NCI-H510A treated with DMSO at 0.1 percent for 48 hours (cell line): ENCODE data around the gene HTR3B.
"Not testable (repeated sequence)": the region's sequence is repeated elsewhere in the genome, so short reads cannot be mapped to it uniquely, and the experiment has no call there.

Experiments used
- DNase-seq: peaks from one replicate; lab custom pipeline; 2025; lab: John Stamatoyannopoulos, UW

HTR3B gene

DNA sequence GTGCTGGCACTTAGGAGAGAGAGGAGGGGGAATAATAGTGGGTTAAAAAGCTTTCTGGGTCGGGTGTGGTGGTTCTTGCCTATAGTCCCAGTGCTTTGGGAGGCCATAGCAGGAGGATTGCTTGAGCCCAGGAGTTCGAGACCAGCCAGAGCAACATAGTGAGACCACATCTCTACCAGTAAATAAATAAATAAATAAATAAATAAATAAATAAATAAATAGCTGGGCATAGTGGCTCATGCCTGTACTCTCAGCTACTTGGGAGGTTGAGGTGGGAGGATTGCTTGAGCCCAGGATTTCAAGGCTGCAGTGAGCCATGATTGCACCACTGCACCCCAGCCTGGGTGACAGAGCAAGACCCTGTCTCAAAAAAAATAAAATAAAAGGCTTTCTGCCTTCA is 41.6 kb downstream of the HTR3B start:
- not testable (repeated sequence) for DNase-seq

DNA sequence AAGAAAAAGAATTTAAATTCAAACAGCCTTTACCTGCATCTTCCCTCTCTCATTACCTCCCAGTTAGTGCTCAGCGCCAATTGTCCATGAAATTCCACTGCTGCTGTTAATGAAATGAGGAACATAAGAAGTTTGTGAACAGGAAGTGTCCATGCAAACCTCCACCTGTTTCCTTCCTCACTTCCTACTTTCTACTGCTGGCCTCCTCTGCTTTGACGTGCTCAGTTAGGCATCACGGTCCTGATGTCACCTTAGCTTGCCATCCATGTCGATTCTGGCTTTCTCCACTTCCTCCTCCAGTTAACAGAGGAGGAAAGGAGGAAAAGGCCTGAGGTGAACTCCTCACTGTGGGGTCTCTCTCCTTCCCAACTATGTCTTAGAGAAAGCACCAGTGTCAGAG is 43.4 kb downstream of the HTR3B start:
- no peak for DNase-seq

GRCh38 chr11:113949891-113950290 is 45.3 kb downstream of the HTR3B start:
- DNase-seq, result no peak

DNA sequence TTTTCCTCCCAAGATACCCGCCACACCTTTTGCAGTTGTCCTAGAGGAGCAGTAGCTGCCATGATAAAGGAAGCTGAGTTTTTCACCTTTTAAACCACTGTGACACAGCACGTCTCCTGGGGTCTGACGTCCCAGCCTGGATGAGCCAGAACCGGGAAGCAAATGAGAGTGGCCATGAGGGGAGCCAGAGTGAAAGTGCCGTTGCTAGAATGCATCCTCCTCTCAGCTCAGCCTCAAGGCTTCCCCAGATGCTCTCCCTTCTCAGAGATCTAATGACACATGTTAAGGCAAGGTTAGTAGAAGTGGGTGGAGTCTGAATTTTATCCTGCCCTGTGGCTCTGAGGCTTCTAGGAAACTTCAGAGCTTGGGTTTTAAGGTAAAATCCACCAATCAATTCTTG is 46.9 kb downstream of the HTR3B start:
- DNase-seq, result no peak

DNA sequence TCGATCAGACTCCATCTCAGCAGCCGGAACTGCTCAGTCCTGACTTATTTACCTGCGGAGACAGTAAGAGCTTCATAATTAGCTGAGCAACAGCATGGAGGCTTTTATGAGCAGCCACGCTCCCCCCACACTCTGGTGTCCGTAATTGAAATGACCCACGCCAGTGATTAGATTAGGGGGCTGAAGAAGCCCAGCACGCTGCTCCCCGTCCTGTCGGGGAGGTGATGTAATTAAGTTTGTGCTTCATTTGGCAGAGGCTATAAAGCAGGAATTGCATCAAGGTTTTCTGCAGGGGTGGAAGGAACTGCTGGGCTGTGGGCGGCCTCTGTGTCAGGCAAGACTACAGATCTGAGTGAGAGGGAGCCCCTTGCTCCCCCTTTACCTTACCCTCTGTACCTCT is 47.5 kb downstream of the HTR3B start:
- no peak for DNase-seq

DNA sequence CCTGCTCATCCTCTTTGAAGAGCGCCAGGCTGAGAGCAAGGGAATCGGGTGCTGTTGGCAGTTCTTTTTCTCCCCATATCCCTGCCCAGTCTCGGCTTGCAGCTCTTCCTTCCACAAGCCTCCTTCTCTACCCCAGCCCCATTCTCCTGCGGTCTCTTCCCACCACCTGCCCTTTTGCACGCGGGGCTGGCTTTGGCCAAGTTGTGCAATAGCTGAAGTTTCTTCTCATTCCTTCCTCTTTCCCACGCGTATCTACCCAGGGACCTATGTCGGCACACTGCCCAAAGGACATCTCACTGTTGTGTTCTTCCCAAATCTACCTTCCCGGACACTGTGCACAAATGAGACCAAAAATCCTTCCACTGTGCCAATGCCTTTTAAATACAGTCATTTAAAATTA is 48.0 kb downstream of the HTR3B start:
- DNase-seq, result no peak

GRCh38 chr11:113954235-113954634 is 49.6 kb downstream of the HTR3B start:
- DNase-seq, result no peak

DNA sequence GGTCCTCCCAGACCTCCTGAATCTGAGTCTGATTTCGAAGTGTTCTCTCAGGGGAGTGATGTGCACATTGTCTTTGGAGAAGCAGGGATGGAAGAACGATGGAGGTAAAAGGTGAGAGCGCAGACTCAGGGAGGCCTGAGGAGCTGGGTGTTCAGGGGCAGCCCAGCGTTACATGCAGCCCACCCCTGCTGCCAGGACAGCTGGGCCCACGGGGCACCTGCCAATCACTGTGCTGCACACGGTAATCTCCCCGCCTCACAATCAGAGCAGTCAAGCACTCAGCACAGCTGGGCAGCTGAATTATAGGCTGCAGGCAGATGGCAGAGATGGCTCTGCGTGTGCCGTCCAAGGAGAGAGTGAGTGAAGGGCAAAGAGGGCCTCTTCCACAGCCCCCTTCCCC is 52.4 kb downstream of the HTR3B start:
- DNase-seq, result no peak

DNA sequence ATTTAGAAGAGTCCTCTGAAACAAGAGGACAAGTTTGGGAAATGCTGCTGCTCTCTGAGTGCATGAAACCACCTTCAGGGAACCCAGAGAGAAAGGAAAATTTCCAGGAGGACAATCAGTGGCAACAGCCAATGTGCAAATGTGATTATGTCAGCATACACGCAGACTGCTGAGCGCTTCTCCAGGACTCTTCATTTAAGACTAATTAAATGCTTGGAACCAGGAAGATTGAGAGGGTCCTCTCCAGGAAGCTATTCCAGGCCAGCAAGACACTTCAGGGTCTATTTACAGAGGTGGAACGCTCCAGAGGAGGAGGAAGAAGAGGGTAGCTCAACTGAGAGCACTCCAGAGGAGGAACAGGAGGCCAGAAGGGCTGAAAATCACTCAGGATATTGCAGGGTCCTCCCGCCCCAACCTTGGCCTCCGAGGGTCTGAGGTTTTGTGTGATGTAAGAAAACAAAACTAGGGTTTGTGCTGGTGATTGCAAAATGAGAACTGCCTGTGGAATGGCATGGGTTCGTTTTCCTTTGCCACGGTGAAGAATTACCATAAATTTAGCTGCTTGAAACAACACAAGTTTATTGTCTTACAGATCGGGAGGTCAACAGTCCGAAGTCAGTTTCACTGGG is 56.2 kb downstream of the HTR3B start:
- no peak for DNase-seq

DNA sequence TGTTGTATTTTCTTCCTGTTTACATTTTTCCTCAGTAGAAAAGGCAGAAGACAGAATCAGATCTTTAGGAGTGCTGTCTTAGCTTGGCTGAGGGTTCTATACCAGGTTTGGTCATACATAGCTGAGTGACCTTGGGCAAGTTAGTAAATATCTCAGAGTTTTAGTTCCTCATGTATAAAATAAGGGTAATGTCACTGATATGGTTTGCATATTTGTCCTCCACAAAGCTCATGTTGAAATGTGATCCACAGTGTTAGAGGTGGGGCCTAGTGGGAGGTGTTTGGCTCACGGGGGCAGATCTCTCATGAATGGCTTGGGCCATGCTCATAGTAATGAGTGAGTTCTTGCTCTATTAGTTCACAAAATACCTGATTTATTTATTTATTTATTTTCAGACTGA is 62.8 kb downstream of the HTR3B start:
- DNase-seq, result no peak

DNA sequence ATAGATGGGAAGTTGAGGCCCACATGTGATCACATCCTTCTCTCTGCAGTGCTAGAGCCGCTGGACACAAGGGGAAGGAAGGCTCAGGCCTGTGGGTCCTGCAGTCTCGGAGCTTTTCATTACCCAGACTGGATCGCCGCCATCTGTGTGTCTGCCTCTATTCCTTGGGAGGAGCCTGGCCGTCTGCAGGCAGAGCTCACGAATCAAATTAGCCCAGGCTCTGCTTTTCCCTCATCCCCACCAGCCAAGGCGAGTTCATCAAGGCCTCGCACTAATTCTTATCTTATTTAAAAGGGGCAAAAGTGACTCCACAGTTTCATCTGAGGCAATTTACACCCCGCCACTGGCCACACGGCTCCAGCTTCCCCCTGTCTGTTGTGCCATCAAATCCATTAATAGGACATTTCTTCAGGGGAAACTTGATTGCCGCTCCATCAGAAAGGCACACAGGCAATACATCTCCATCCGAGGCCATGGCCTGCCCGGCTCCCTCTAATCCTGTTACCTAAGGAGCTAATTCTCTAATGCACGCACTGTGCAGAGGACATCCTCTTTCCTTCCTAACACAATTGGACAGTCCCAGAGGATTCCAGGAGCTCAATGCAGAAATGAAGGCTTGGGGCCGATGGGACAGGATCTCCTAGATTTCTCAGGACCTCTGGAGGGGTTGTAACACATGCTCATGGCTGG is 67.1 kb downstream of the HTR3B start:
- DNase-seq, result no peak

DNA sequence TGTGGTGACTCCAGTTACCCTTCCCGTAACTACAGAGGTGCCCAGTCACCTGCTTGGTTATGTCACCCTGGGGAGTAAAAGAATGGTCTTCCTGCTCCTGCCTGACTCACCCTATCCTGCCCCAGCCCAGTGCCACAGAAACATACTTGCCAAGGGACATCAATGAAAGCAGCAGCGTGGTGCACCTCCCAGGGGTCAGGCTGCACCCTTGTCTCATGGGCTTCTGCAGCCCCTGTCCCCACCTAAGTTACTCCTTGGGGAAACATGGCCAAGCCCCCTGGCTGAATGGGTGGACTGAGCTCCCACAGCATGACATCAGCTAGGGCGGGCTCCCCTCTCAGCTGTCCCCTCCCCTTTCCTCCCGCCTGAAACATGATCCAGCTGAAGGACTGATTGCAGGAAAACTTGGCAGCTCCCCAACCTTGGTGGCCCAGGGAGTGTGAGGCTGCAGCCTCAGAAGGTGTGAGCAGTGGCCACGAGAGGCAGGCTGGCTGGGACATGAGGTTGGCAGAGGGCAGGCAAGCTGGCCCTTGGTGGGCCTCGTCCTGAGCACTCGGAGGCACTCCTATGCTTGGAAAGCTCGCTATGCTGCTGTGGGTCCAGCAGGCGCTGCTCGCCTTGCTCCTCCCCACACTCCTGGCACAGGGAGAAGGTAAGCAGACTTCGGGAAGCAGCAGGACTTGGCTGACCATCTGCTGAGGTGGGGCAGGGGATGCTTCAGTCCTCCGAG is 70.3 kb downstream of the HTR3B start, which contains the start of gene HTR3A:
Gene HTR3A (plus strand): TSS at position 368 of the 730 bp plus-strand sequence. CDS start 218 bp downstream, at position 586.
- peak; percentile 93 for DNase-seq

DNA sequence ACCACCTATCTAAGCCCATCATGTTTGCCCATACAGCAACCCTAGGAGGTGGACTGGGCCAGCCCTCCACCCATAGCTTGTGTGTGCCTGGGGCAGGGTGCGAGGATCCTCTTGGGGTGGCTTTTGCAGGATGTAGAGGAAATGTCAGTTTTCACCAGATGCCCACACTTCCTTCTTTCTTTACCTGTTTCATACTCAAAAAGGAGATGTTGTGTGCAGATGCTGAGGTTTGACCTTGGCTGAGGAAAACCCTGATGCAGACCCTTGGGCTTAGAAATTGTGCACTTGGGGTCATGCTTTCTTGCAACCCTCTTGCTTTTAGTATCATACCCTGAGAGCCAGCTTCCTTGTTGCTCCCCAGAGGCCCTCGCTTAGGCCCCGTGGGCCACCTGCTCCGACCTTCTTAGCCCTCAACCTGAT is 72.5 kb downstream of the HTR3B start:
- DNase-seq, result no peak

DNA sequence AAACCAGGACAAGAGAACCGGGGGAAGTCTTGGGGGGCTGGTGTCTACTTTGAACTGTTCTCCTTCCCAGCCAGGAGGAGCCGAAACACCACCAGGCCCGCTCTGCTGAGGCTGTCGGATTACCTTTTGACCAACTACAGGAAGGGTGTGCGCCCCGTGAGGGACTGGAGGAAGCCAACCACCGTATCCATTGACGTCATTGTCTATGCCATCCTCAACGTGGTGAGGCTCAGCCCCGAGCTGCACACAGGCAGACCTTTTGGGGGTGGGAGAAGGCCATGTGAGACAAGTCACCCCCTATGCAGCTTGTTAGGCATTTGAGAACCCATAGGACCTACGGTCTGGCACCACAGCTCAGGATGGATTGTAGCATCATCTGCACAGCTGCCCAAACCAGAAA is 73.1 kb downstream of the HTR3B start:
- no peak for DNase-seq

DNA sequence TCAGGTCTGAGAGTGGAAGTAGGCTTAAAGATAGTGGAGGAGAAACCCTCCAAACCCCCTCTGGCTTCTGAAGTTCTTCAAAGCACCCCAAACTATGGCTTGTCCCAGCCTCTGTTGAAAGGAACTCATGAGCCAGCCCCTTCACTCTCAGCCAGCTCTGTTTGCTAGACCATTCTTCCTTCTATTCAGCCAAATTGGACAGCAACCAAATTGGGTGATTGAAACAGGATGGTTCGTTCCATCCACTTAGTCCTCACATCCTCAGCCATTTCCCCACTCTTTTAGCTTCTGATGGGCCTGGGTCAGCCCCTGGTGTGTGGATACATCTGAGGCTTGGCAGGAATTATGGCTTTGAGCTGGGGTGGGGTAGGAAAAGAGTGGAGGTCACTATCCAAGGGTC is 74.8 kb downstream of the HTR3B start:
- no peak for DNase-seq

DNA sequence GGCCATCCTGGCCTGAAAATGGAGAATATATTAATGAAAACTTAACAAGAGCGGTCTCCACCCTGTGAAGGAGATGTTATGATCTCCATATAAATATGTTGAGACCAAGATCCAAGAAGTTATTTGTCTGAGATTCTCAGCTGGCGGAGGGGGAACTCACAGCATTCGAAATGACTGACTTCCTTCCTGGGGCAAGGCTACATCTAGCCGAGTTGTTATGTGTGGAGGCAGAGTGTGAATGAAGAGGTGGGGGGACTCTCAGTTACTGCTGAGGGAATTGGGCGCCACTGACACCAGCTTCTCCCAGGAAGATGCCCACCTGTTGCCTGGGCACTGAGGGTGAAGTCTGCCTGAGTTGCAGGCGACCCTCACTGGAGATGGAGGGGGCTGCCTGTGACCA is 76.2 kb downstream of the HTR3B start:
- no peak for DNase-seq

GRCh38 chr11:113982306-113982705 is 77.7 kb downstream of the HTR3B start:
- DNase-seq, result no peak

- DNase-seq, result no peak
Observed at GRCh38 chr11:113984781-113985180, 80.2 kb downstream of the HTR3B start.

- DNase-seq, result no peak
Observed at GRCh38 chr11:113985906-113986305, 81.3 kb downstream of the HTR3B start.

GRCh38 chr11:113986351-113987140 is 82.0 kb downstream of the HTR3B start:
- DNase-seq, result no peak

- no peak for DNase-seq
Observed at GRCh38 chr11:113989381-113989780, 84.8 kb downstream of the HTR3B start.

DNA sequence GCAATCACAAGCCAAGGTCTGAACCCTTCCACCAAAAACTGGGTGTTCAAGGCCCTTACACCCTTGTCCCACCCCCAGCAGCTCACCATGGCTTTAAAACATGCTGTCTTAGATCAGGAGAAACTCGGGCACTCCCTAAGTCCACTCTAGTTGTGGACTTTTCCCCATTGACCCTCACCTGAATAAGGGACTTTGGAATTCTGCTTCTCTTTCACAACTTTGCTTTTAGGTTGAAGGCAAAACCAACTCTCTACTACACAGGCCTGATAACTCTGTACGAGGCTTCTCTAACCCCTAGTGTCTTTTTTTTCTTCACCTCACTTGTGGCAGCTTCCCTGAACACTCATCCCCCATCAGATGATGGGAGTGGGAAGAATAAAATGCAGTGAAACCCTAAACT is 85.3 kb downstream of the HTR3B start:
- no peak for DNase-seq
